Measurements from ENCODE around the gene RTEL1.

RTEL1 gene

GRCh38 chr20:63651942-63652191 is 6.2 kb upstream of the RTEL1 start:
- peak overlapping the region; percentile 66 to 94 (median 88) for H3K4me3 ChIP-seq
- H3K36me3 ChIP-seq: peaks cover 0 to 14% (median 11%) of the 10 kb centered on the region in 11 experiments; a peak in 8 of 22 replicates
- TF ChIP-seq Cebpa-rat (IDR thresholded peaks at IDR 0.05): no peak
- H3K9me3 ChIP-seq (replicated peaks in 1 of 11): no peaks in the 10 kb centered on the region
- H3K27me3 ChIP-seq: peaks cover 0 to 10% (median 0%) of the 10 kb centered on the region in 11 experiments; a peak in 2 of 22 replicates
- H4K20me1 ChIP-seq: peaks cover 0 to 49% (median 45%) of the 10 kb centered on the region in 11 experiments; a peak in 20 of 22 replicates
- H3K27ac ChIP-seq: peak overlapping the region in 8 of 11 experiments; percentile 73 to 82 (median 79); a peak in 11 of 22 replicates
- peaks cover 31 to 66% (median 61%) of the 10 kb centered on the region in 10 experiments for H3K4me1 ChIP-seq
- H3K9ac ChIP-seq: peak overlapping the region; percentile 69 to 89 (median 82); a peak in 19 of 22 replicates
- H3K4me2 ChIP-seq: peak overlapping the region; percentile 93 to 99 (median 98)

GRCh38 chr20:63652192-63652980 is 5.7 kb upstream of the RTEL1 start:
- peak overlapping the region in 10 of 11 experiments; percentile 11 to 82 (median 78); a peak in 18 of 22 replicates for H3K27ac ChIP-seq
- H3K9ac ChIP-seq: peak overlapping the region; percentile 69 to 89 (median 82)
- H3K27me3 ChIP-seq: peaks cover 0 to 10% (median 0%) of the 10 kb centered on the region in 11 experiments; a peak in 2 of 22 replicates
- TF ChIP-seq Cebpa-rat (IDR thresholded peaks at IDR 0.05): no peak
- H3K36me3 ChIP-seq: peaks cover 0 to 14% (median 11%) of the 10 kb centered on the region in 11 experiments; a peak in 8 of 22 replicates
- H3K4me1 ChIP-seq: peaks cover 36 to 69% (median 64%) of the 10 kb centered on the region in 10 experiments
- peak overlapping the region; percentile 93 to 99 (median 98) for H3K4me2 ChIP-seq
- H4K20me1 ChIP-seq: peaks cover 0 to 49% (median 41%) of the 10 kb centered on the region in 11 experiments; a peak in 20 of 22 replicates
- peak overlapping the region; percentile 66 to 94 (median 88) for H3K4me3 ChIP-seq
- no peaks in the 10 kb centered on the region for H3K9me3 ChIP-seq (replicated peaks in 1 of 11)

- peak within 1 kb of the TSS; percentile 66 to 94 (median 88) for H3K4me3 ChIP-seq
- peaks cover 0 to 10% (median 7%) of the 10 kb centered on the region in 11 experiments; a peak in 7 of 22 replicates for H3K36me3 ChIP-seq
- peaks cover 40 to 71% (median 68%) of the 10 kb centered on the region in 10 experiments for H3K4me1 ChIP-seq
- TF ChIP-seq Cebpa-rat (IDR thresholded peaks at IDR 0.05): no peak
- H4K20me1 ChIP-seq: peaks cover 0 to 44% (median 37%) of the 10 kb centered on the region in 11 experiments; a peak in 20 of 22 replicates
- H3K27me3 ChIP-seq: peaks cover 0 to 10% (median 0%) of the 10 kb centered on the region in 11 experiments; a peak in 2 of 22 replicates
- H3K9ac ChIP-seq: peak within 1 kb of the TSS; percentile 69 to 89 (median 83)
- H3K27ac ChIP-seq: peak within 1 kb of the TSS in 10 of 11 experiments; percentile 34 to 94 (median 84); a peak in 19 of 22 replicates
- no peaks in the 10 kb centered on the region for H3K9me3 ChIP-seq (replicated peaks in 1 of 11)
- H3K4me2 ChIP-seq: peak within 1 kb of the TSS; percentile 93 to 99 (median 98)
Measured at GRCh38 chr20:63653041-63653973, 4.8 kb upstream of the RTEL1 start, which contains the start of gene STMN3. TSS of gene STMN3 (minus strand) at chr20:63653424. CDS start at chr20:63653345, 79 bp downstream.

GRCh38 chr20:63653974-63654668 is 4.0 kb upstream of the RTEL1 start:
- Histone ChIP-seq H3K9me3 (replicated peaks in 1 of 11) (no peaks in the 10 kb centered on the region), H3K4me3 (peak overlapping the region; percentile 32 to 89 (median 66); a peak in 19 of 20 replicates), H3K36me3 (peaks cover 0 to 2% (median under 1%) of the 10 kb centered on the region in 11 experiments; a peak in 5 of 22 replicates), H3K4me1 (peaks cover 42 to 69% (median 65%) of the 10 kb centered on the region in 10 experiments), H3K27ac (peak overlapping the region in 10 of 11 experiments; percentile 34 to 94 (median 84); a peak in 19 of 22 replicates), H4K20me1 (peaks cover 0 to 39% (median 29%) of the 10 kb centered on the region in 11 experiments; a peak in 20 of 22 replicates), H3K27me3 (peaks cover 0 to 10% (median 0%) of the 10 kb centered on the region in 11 experiments; a peak in 2 of 22 replicates), H3K9ac (peak overlapping the region; percentile 23 to 86 (median 81); a peak in 20 of 22 replicates), H3K4me2 (peak overlapping the region; percentile 83 to 99 (median 91))
- no peak for TF ChIP-seq Cebpa-rat (IDR thresholded peaks at IDR 0.05)

- Histone ChIP-seq H3K9me3 (replicated peaks in 1 of 11) (no peaks in the 10 kb centered on the region), H3K27ac (peak overlapping the region in 8 of 11 experiments; percentile 80 to 94 (median 86); a peak in 14 of 22 replicates), H3K4me1 (peaks cover 50 to 75% (median 68%) of the 10 kb centered on the region in 10 experiments), H4K20me1 (peaks cover 0 to 33% (median 23%) of the 10 kb centered on the region in 11 experiments; a peak in 20 of 22 replicates), H3K9ac (peak overlapping the region in 7 of 11 experiments; percentile 75 to 86 (median 82); a peak in 13 of 22 replicates), H3K4me2 (peak overlapping the region in 10 of 11 experiments; percentile 83 to 99 (median 92); a peak in 19 of 22 replicates), H3K4me3 (peak overlapping the region in 3 of 10 experiments; percentile 66 to 88 (median 67); a peak in 3 of 20 replicates), H3K27me3 (peaks cover 0 to 10% (median 0%) of the 10 kb centered on the region in 11 experiments; a peak in 2 of 22 replicates), H3K36me3 (peaks cover 0 to 10% (median 4%) of the 10 kb centered on the region in 11 experiments; a peak in 9 of 22 replicates)
- no peak for TF ChIP-seq Cebpa-rat (IDR thresholded peaks at IDR 0.05)
Measured at GRCh38 chr20:63655249-63655648, 2.9 kb upstream of the RTEL1 start.

GRCh38 chr20:63656451-63656850 is 1.7 kb upstream of the RTEL1 start:
- no peak overlapping the region for H3K4me3 ChIP-seq
- peaks cover 9 to 22% (median 15%) of the 10 kb centered on the region in 11 experiments for H3K36me3 ChIP-seq
- TF ChIP-seq Cebpa-rat (IDR thresholded peaks at IDR 0.05): no peak
- H3K9me3 ChIP-seq (replicated peaks in 1 of 11): no peaks in the 10 kb centered on the region
- peak overlapping the region in 5 of 11 experiments; percentile 87 to 97 (median 91); a peak in 3 of 22 replicates for H3K9ac ChIP-seq
- H4K20me1 ChIP-seq: peaks cover 0 to 26% (median 16%) of the 10 kb centered on the region in 11 experiments; a peak in 20 of 22 replicates
- peak overlapping the region; percentile 92 to 100 (median 97); a peak in 20 of 22 replicates for H3K4me2 ChIP-seq
- peaks cover 49 to 70% (median 61%) of the 10 kb centered on the region in 10 experiments for H3K4me1 ChIP-seq
- H3K27me3 ChIP-seq: peaks cover 0 to 10% (median 0%) of the 10 kb centered on the region in 11 experiments; a peak in 2 of 22 replicates
- peak overlapping the region in 3 of 11 experiments; percentile 92 to 98 (median 96); a peak in 3 of 22 replicates for H3K27ac ChIP-seq

- Histone ChIP-seq H3K36me3 (peaks cover 19 to 32% (median 24%) of the 10 kb centered on the region in 11 experiments), H3K9ac (peak overlapping the region; percentile 86 to 97 (median 90)), H3K4me1 (peaks cover 41 to 61% (median 52%) of the 10 kb centered on the region in 10 experiments), H4K20me1 (peaks cover 0 to 25% (median 6%) of the 10 kb centered on the region in 11 experiments; a peak in 15 of 22 replicates), H3K27me3 (peaks cover 0 to 2% (median 0%) of the 10 kb centered on the region in 11 experiments; a peak in 1 of 22 replicates), H3K4me2 (peak overlapping the region; percentile 92 to 100 (median 97)), H3K9me3 (replicated peaks in 1 of 11) (no peaks in the 10 kb centered on the region), H3K4me3 (peak overlapping the region; percentile 62 to 91 (median 77)), H3K27ac (peak overlapping the region; percentile 87 to 98 (median 92))
- no peak for TF ChIP-seq Cebpa-rat (IDR thresholded peaks at IDR 0.05)
Measured at GRCh38 chr20:63657260-63657936, 714 bp upstream of the RTEL1 start.

All from BLaER1 treated with 17β-estradiol and CSF1 and Interleukin-3, amounts not matched to agents 10 nM and 100 nM (cell line).